GM18508 (cell line): Measurements from ENCODE around the gene DCDC2.
"Not testable (repeated sequence)": the region's sequence is repeated elsewhere in the genome, so short reads cannot be mapped to it uniquely, and the experiment has no call there.

Source experiments
- ATAC-seq: cut with Tn5 transposase; IDR thresholded peaks from one replicate; pipeline ENCODE4 v1.9.1; 2021; ENCODE audit warnings: moderate number of reproducible peaks; ENCODE audit not compliant: insufficient read depth, unreplicated experiment

DCDC2 gene

GRCh38 chr6:24157886-24158285 lies 200.0 kb downstream of the DCDC2 start:
- no peak for ATAC-seq

DNA sequence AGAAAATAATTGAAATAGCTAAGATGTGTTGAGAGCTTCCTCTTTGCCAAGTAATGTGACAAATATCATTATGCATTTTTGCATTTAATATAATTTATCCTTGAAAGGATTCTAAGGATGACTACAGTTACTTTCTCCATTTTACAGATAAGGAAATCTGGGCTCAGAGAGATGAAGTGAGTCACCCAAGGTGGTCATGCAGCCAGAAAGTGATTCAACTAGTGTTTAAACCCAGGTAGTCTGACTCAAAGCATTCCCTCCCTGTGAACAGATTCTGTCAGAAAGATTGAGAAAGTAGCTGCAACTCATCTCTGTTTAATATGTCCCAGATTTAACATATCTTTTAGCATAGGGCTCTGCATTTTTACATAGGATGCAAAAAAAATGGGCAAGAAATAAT lies 203.7 kb downstream of the DCDC2 start:
- no peak for ATAC-seq

DNA sequence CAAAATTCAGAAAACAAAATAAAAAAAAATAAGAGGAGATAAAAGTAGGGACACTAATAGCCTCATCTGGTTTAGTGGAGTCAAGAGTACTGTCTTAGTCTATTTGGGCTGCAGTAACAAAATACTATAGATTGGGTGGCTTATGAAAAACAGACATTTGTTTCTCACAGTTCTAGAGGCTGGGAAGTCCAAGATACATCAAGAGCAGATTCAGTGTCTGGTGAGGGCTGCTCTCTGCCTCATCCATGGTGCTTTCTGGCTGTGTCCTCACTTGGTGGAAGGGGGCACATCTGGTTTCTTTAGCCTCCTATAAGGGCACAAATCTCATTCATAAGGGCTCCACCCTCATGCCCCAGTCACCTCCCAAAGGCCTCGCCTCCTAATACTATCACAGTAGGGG lies 205.8 kb downstream of the DCDC2 start:
- no peak for ATAC-seq

DNA sequence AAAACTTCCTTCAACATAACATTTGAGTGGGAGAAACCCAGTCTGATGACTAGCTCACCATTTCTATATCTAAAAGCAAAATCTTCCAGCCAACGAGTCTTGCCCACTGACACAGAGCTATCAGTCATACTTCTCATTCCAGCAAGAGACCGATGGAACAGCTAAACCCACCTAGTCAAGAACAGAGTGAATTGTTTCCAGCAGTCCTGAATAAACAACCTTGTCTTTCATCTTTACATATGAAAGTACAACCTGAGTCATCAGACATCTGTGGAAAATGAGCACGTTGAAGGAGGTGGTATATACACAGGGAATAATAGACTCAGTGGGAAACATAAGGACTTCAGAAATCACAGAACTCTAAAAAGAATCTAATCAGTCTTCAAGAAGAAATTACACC lies 208.0 kb downstream of the DCDC2 start:
- no peak for ATAC-seq

DNA sequence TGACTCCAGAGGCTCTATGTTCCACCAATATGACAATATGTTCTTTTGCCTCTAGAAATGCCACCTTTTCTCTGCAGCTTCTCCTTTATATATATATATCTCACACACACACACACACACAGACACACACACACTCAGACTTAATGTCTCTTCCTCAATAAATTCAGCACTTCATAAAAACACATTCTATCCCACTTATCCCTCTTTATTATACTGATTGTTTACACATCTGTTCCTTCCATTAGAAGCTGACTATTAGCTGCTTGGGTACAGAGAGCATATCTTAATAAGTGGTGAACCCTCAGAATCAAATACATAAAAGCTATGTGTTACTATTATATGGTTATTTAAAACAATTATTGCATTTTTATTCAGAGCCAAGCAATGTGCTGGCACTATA lies 208.6 kb downstream of the DCDC2 start:
- no peak for ATAC-seq

- ATAC-seq, result no peak
Measured at GRCh38 chr6:24148684-24149083, 209.2 kb downstream of the DCDC2 start.

- ATAC-seq, result no peak
Measured at GRCh38 chr6:24148154-24148570, 209.7 kb downstream of the DCDC2 start.

GRCh38 chr6:24147511-24148153 lies 210.2 kb downstream of the DCDC2 start:
- ATAC-seq, result no peak

DNA sequence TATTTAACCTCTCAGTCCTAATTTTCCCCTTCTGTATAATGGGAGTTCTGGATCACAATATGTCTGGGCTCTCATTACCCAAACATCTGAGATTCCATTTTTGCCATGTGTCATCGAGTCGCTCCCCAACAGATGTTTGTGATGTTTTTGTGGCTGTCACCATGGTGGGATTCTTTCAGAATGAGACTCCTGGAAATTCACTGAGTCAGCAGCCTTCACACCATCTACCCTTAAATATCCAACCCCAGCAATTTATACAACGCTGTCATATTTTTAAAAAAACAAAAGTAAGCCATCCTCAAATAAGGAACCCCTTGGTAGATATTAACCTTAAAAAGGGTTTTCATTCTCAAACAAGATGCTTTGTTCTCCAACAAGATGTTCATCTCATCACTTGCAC lies 211.0 kb downstream of the DCDC2 start:
- ATAC-seq, result no peak

- no peak for ATAC-seq
Measured at GRCh38 chr6:24145690-24146131, 212.1 kb downstream of the DCDC2 start.

GRCh38 chr6:24142733-24143132 lies 215.1 kb downstream of the DCDC2 start:
- not testable (repeated sequence) for ATAC-seq

- ATAC-seq, result no peak
Measured at GRCh38 chr6:24140591-24140990, 217.3 kb downstream of the DCDC2 start.

DNA sequence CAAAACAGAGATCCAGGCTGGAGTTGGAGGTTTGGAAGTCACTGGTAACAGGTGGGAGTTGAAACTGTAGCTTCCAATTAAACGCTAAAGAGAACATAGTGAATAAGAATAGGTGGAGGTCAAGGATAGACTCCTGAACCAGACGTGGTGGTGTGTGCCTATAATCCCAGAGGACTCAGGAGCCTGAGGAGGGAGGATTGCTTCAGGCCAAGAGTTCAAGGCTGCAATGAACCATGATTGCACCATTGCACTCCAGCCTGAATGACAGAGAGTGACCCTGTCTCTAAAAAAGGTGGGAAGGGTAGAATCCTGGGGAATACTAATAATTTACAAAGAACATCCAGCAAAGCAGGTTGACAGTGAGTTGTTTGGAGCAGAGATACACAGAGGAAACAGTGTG lies 218.2 kb downstream of the DCDC2 start:
- ATAC-seq, result no peak

- ATAC-seq, result no peak
Measured at GRCh38 chr6:24139080-24139479, 218.8 kb downstream of the DCDC2 start.

DNA sequence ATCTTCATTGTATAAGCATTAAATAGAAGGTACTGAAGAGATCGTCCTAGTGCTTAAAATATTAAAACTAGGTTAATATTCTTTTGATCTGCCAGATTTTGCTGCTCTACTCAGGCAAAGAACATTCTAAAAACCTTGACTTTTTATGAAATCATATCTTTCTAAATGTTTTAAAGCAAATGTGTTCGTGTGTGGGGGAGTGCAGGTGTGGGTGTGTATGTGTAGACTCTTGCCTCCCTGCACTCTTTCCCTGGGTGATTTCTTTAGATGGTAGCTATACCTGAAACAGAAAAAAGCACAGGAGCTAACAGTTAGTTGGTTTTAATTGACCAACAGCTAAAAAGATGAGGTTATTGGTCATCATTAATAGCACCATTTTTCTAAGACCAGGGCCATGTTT lies 226.1 kb downstream of the DCDC2 start:
- ATAC-seq, result no peak

DNA sequence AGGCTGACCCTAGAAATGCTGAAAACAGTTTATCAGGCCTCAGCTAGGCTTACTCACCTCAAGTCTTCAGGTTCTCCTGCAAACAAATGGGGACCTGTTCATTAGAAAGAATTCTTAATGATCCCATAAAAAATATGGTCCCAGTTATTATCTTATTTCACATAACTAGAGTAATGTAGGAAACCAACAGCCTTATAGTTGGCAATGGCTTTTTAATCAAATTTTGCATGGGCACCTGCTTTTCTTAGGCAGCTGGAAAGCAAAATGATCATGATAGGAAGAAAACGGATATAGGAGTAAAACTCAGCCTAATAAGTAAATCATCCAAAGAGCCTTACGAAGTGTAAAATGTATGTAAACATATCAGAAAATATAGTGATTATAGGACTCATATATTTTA lies 230.5 kb downstream of the DCDC2 start:
- ATAC-seq, result no peak

DNA sequence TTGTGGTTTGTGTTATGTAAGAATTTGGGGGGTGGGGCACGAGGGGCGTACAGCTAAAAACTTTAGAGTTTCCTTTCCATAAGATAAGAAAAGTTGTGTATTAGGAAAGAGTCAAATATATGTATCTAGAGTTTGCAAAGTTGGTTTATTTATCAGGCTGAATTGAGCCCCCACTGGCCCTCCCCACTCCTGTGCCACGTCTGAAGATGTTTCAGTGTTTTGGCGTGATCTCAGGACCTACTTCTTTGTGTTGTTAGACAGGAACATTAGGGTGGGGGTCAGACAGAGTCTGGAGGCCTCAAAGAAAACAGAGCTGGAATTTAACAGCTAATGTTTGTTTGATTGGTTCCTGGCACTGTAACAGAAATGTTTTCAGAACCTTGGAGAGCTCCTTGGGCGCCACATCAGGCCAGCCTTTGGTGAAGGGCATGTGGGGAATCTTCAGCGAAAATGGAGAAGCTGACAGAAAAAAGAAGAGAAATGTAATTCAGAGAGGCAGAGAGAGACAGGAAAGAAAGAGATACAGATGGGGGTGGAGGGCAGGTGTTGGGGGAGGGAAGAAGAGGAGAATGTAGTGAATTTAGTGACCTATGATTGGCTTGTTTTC lies 231.2 kb downstream of the DCDC2 start:
- ATAC-seq, result no peak

DNA sequence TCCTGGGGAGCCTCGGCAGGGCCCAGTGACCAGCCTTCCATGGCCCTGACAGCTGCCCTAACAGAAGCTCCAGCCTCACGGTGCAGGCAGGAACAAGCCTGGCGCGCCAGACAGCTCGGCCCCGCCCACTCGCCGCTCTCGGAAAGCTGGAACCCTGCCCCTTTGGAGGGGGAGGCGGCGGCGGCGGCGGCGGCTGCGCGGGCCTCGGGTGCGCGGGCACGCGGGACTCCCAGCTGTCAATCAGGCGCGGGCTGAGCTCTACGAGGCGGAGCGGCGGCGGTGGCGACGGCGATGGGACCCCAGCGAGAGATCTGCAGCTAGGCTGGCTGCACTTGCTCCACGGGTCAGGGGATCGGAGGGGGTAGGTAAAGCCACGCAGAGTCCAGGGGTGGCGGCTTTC lies 231.9 kb downstream of the DCDC2 start, which contains the start of gene NRSN1:
Gene NRSN1 (plus strand): TSS at position 236 of the 400 bp plus-strand sequence. CDS start 8,113 bp downstream, outside the sequence.
- ATAC-seq, result no peak

GRCh38 chr6:24122139-24122538 lies 235.7 kb downstream of the DCDC2 start:
- no peak for ATAC-seq
